Adipocyte (in vitro differentiated cells): ENCODE data around the gene MUC5B.

Source experiments
- DNase-seq: peaks from one replicate; pipeline ENCODE4 v3.0.0-alpha.2; 2015; ENCODE audit warnings: low read depth
- H3K27me3 ChIP-seq: replicated peaks from 2 replicates; pipeline ENCODE4 v1.7.0; 2013; ENCODE audit warnings: mild to moderate bottlenecking, low read length, moderate library complexity; ENCODE audit not compliant: control insufficient read depth, insufficient read depth
- H3K36me3 ChIP-seq: 2 replicates; pipeline ENCODE4 v1.7.0; 2013; ENCODE audit warnings: low read length, mild to moderate bottlenecking, moderate library complexity; ENCODE audit not compliant: control insufficient read depth, insufficient read depth, severe bottlenecking
- H3K4me1 ChIP-seq: 2 replicates; pipeline ENCODE4 v1.7.0; 2013; ENCODE audit warnings: mild to moderate bottlenecking, low read length, moderate library complexity; ENCODE audit not compliant: control insufficient read depth, insufficient read depth
- H3K4me3 ChIP-seq: 2 replicates; pipeline ENCODE4 v1.7.0; 2013; ENCODE audit warnings: mild to moderate bottlenecking, low read length, moderate library complexity
- H3K9ac ChIP-seq: 2 replicates; pipeline ENCODE4 v1.7.0; 2013; ENCODE audit warnings: mild to moderate bottlenecking, low read length, moderate library complexity
- H3K9me3 ChIP-seq: 2 replicates; pipeline ENCODE4 v1.7.0; 2013; ENCODE audit warnings: mild to moderate bottlenecking, low read length, moderate library complexity; ENCODE audit not compliant: control insufficient read depth

The MUC5B gene

DNA sequence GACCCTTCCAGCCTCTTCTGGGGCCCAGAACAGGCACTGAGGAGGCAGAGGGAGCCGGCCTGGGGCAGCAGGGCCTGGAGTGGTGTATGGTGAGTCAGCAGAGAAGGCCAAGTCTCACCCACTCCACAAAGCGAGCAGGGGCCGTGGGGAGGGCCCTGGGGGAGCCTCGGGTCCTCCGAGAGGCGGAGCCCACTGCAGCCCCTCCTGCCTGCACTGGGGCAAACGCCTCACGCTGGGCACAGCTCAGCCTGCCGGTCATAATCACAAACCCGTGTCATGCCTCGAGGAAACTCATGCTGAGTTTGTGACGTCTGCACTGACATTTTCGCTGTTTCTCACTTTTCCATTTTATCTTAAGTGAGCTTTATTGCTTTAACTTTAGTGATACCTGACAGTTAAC, 48.1 kb downstream of the MUC5B start:
- Histone ChIP-seq H3K4me1 (no peaks in the 10 kb centered on the region), H3K9ac (no peak overlapping the region), H3K36me3 (peaks cover 9% of the 10 kb centered on the region), H3K27me3 (no peaks in the 10 kb centered on the region), H3K4me3 (no peak overlapping the region), H3K9me3 (no peaks in the 10 kb centered on the region)
- DNase-seq: no peak

DNA sequence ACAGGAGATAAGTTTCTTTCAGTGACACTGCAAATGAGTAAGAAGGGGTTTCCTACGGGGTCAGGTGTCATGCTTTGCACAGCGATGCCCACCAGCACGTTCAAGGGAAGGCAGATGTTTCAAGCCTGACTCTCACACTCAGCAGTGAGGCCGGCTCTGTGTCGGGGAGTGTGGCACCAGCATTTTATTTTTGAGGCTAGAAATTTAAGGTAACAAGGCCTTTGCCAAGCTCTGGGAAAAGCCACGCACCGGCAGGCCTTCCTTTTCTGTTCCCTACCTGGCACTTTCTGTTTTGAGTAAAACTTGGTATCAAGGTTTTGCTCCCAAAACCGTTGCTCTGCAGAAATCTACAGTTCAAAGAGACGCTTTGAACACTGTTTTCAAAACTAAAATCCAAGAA, 48.5 kb downstream of the MUC5B start:
- Histone ChIP-seq H3K4me3 (no peak overlapping the region), H3K27me3 (no peaks in the 10 kb centered on the region), H3K9me3 (no peaks in the 10 kb centered on the region), H3K9ac (no peak overlapping the region), H3K4me1 (no peaks in the 10 kb centered on the region), H3K36me3 (peaks cover 13% of the 10 kb centered on the region)
- no peak for DNase-seq

DNA sequence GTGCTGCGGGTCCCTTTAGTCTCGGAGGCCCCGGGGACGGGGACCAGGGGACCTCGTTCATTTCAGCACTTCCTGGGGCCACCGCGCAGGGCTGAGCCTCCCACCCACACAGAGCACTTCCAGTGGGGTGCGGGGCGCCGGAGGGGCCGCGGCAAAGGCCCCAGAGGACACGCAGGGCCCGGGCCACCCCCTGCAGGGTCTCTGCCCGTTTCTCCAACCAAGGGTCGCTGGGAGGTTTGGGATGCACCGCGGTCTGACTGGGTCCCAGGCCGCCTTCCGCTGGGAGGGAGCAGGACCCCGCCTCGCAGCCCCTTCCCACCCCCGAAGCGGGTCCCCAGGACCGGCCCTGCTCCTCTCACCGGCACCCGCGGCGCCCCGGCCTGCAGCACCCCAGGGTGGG, 49.1 kb downstream of the MUC5B start:
- H3K27me3 ChIP-seq: no peaks in the 10 kb centered on the region
- no peaks in the 10 kb centered on the region for H3K9me3 ChIP-seq
- H3K9ac ChIP-seq: no peak overlapping the region
- H3K36me3 ChIP-seq: peaks cover 19% of the 10 kb centered on the region
- no peaks in the 10 kb centered on the region for H3K4me1 ChIP-seq
- H3K4me3 ChIP-seq: no peak overlapping the region
- DNase-seq: no peak

DNA sequence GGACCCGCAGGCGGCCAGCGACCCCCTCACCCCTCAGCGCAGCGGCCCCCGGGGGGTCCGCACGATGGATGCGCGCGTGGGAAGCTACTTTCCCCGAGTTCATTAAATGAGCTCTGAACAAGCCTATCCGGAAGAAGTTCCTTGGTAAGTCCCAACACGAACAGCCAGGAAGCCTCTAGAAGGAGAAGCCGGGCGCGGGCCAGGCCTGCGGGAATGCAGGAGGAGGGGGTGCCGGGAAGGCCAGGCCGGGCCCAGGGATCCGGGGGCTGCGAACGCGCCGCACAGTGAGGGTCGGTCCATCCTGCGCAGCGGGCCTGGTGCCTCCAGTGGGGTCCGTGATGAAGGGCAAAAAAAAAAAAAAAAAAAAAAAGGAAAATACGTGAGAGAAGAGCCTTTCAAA, 49.7 kb downstream of the MUC5B start:
- Histone ChIP-seq H3K36me3 (peaks cover 19% of the 10 kb centered on the region), H3K4me3 (no peak overlapping the region), H3K4me1 (no peaks in the 10 kb centered on the region), H3K9ac (no peak overlapping the region), H3K9me3 (no peaks in the 10 kb centered on the region), H3K27me3 (no peaks in the 10 kb centered on the region)
- no peak for DNase-seq

DNA sequence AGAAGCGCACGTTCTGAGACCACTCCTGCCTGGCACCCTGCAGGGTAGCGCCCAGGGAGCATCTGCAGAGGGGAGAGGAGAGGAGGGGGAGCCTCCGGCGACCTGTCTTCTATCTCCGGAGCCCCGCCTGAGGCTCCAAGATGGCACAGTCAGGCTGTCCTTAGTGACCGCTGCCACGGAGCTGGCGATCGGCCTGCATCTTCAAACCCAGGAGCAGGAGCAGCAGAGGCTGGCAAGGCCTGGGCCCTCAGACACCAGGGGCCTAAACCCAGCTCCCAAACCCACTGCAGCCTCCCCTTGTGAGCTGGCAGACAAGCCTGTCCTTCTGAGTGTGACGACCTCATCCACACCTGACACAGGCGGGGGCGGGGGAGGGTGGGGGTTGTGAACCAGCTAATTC, 51.6 kb downstream of the MUC5B start:
- Histone ChIP-seq H3K36me3 (peaks cover 23% of the 10 kb centered on the region), H3K4me3 (no peak overlapping the region), H3K9ac (no peak overlapping the region), H3K27me3 (no peaks in the 10 kb centered on the region), H3K9me3 (no peaks in the 10 kb centered on the region), H3K4me1 (no peaks in the 10 kb centered on the region)
- DNase-seq: no peak

DNA sequence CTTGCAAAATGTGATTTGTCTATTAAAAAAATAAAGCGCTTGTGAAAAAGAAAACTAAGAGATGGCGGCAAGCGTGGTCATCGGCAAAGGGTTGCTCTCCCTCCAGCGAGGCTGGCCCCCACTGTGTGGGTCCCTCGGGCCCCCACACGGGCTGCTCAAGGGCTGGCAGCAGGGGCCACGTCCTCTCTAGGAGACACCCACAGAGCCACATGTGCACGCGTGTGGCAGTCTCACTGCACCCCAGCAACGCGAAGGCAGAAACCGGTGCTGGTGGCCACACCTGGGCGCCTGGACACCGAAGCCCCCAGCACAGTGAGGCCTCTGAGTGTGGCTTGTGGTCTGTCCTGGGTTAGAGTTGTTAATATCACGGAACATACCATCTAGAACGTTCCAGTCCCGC, 52.2 kb downstream of the MUC5B start:
- no peak for DNase-seq
- H3K4me3 ChIP-seq: no peak overlapping the region
- no peaks in the 10 kb centered on the region for H3K4me1 ChIP-seq
- no peak overlapping the region for H3K9ac ChIP-seq
- H3K36me3 ChIP-seq: peaks cover 28% of the 10 kb centered on the region
- no peaks in the 10 kb centered on the region for H3K27me3 ChIP-seq
- no peaks in the 10 kb centered on the region for H3K9me3 ChIP-seq

DNA sequence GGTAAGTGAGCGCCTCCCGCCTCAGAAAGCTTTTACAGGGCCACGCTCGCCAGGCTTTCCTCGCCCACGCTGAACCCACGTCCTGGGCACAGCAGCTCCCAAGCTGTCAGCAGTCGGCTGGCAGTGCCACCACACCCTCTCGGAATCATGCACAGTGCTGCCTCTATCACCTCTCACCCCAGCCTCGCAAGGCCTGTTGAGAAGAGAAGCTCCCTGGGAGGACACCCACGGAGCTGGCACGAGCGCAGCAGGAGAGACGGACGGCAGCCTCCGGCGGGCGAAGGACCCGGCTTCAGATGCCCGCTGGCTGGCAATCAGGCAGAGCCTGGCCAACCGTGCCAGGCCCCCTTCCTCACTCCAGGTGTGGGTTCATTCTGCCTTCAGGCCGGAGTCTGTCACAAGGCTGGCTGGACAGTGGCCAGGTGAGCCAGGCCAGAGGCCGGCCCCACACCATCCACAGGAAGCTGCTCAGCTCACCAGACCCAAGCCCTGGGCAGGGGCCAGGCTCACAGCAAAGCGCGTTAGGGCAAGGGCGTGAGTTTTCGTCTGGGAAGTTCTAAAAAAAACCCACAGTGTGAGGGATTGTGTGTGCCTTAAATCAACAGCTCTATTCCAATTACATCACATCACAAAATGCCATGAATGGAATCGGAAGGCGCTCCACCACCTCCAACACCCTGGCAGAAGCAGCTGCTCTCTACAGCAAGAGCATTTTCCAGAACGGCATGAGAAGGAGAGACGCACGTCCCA, 53.4 kb downstream of the MUC5B start:
- H3K4me3 ChIP-seq: no peak overlapping the region
- DNase-seq: no peak
- no peaks in the 10 kb centered on the region for H3K27me3 ChIP-seq
- H3K9me3 ChIP-seq: no peaks in the 10 kb centered on the region
- no peak overlapping the region for H3K9ac ChIP-seq
- H3K4me1 ChIP-seq: no peaks in the 10 kb centered on the region
- H3K36me3 ChIP-seq: peaks cover 40% of the 10 kb centered on the region

DNA sequence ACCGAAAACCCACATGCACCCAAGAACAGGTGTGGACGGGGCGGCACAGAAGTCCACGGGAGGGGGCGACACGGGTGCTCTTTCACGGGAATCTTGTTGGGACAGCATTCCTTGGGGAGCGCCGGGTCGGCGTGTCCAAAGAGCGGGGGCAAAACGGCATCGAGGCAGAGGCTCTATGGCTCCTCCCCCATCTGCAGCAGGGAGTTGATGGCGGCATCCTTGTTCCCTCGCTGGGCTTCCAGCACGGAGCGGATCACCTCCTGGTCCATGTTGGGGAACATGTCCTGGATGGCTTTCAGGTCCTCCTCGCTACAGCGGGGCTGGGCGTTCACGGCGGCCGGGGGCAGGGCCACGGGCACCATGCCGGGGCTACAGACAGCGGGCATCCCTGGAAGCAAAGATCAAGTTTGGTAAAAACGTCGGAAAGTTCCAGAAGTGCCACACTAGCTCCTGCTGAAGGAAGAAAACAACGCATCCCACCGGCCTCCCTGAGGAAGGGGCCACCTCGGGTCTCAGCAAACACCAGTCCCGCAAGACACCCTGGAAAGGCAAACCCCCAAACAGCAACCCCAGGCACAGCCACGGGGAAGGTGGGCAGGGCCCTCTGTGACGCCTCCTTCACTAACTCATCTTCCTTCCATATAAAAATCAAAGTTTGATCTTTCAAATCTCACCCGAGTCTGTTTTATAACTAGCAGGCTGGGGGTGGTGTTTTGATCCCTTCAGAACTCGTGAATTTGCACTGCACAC, 54.2 kb downstream of the MUC5B start:
- Histone ChIP-seq H3K4me1 (no peaks in the 10 kb centered on the region), H3K36me3 (peaks cover 48% of the 10 kb centered on the region), H3K9me3 (no peaks in the 10 kb centered on the region), H3K4me3 (no peak overlapping the region), H3K27me3 (no peaks in the 10 kb centered on the region), H3K9ac (no peak overlapping the region)
- no peak for DNase-seq

DNA sequence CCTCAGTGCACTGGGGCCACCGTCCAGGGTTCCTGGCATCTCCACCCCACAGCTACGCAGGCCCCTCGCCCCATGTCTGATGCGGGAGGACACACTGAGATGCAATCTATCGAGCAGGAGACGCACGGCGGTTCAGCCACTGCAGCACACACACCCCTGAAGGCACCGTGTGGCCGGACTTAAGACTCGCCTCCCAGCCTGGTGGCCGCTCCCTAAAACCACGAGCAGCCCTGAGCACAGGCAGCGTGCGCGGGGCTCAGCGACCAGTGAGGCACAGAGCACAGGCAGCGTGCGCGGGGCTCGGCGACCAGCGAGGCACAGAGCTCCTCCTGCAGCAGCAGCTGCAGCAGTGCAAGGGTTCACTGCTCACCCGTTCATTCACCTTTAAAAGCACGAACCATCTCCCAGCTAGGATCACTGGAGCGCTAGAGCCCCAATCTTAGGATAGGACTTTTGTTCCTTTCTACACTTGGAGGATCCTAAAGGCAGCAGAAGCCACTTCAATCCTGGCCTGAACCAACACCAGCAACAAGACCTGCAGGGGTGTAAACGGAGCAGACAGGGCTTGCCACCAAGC, 55.2 kb downstream of the MUC5B start:
- Histone ChIP-seq H3K27me3 (no peaks in the 10 kb centered on the region), H3K9ac (no peak overlapping the region), H3K9me3 (no peaks in the 10 kb centered on the region), H3K4me1 (no peaks in the 10 kb centered on the region), H3K4me3 (no peak overlapping the region), H3K36me3 (peaks cover 51% of the 10 kb centered on the region)
- DNase-seq: no peak

DNA sequence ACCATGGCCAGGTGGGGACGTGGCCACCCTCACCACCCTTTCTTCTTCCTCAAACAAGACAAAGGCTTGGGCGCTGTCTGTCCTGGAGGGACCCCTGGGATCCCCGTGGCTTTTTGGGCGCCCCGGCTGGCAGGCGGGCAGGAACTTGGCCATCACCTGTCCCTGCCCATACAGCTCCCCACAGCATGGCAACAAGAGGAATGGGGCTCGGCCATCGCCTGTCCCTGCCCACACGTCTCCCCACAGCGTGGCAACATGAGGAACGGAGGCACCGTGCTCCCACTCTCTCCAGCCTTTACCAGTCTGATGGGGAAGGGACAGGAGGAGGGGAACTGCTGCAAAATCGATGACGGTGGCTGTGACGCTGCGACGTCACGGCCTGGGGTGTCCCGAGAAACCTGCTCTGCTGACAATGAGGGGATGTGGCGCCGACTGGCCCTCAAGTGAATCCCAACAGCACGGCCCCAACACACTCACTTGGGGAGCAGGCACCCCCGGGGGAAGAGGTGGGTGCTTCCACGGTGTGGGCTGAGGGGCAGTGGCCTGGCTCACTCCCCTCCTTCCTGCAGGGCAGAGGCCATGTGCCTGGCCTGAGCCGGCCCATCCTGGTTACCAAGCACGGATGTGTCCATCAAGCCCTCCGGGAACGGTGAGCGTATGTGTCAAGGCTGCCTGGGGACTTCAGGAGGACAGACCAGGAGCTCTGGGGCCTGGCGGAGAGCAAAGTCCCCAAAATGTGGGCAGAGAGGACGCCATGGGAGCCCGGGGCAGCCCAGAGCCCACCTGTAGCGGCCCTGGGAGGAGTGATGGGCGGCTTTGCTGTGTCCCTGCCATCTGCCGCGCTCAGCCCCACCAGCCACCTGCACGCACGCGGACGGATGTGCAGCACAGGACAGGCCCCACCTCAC, 56.2 kb downstream of the MUC5B start:
- no peaks in the 10 kb centered on the region for H3K27me3 ChIP-seq
- H3K9ac ChIP-seq: no peak overlapping the region
- no peak overlapping the region for H3K4me3 ChIP-seq
- H3K9me3 ChIP-seq: no peaks in the 10 kb centered on the region
- H3K4me1 ChIP-seq: no peaks in the 10 kb centered on the region
- no peak for DNase-seq
- peaks cover 60% of the 10 kb centered on the region for H3K36me3 ChIP-seq

DNA sequence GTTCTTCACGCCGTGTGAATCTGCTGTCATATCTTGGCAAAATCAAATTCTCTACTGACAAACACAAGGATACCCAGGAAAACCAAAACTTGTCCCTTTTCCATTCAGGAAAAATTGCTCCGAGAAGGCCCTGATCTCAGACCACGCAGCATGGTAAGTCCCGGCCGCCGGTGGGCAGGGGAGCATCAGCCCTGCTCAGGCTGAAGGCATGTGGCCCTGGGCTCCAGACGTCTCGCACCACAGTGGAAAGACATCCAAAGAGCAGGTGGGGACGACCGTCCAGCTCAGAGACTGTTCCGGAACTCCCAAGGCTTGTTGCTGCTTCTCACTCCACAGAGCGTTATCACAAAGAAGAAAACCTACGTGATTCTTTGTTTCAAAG, 56.8 kb downstream of the MUC5B start:
- no peaks in the 10 kb centered on the region for H3K27me3 ChIP-seq
- H3K4me1 ChIP-seq: no peaks in the 10 kb centered on the region
- H3K36me3 ChIP-seq: peaks cover 63% of the 10 kb centered on the region
- no peak for DNase-seq
- H3K4me3 ChIP-seq: no peak overlapping the region
- H3K9ac ChIP-seq: no peak overlapping the region
- no peaks in the 10 kb centered on the region for H3K9me3 ChIP-seq
